ENCODE results near the gene AEN.

GRCh38 chr15:88637436-88637835 lies 16.3 kb downstream of the AEN start:
- TF ChIP-seq POLR2A (IDR thresholded peaks at IDR 0.05) (no peak), EP300 (IDR thresholded peaks at IDR 0.05) (no peak), POLR2AphosphoS5 (IDR thresholded peaks at IDR 0.05) (no peak)
- TF ChIP-seq, protein P1, sequence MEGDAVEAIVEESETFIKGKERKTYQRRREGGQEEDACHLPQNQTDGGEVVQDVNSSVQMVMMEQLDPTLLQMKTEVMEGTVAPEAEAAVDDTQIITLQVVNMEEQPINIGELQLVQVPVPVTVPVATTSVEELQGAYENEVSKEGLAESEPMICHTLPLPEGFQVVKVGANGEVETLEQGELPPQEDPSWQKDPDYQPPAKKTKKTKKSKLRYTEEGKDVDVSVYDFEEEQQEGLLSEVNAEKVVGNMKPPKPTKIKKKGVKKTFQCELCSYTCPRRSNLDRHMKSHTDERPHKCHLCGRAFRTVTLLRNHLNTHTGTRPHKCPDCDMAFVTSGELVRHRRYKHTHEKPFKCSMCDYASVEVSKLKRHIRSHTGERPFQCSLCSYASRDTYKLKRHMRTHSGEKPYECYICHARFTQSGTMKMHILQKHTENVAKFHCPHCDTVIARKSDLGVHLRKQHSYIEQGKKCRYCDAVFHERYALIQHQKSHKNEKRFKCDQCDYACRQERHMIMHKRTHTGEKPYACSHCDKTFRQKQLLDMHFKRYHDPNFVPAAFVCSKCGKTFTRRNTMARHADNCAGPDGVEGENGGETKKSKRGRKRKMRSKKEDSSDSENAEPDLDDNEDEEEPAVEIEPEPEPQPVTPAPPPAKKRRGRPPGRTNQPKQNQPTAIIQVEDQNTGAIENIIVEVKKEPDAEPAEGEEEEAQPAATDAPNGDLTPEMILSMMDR (IDR thresholded peaks at IDR 0.05): no peak
